ENCODE results near the gene CHRNE.

The CHRNE gene

DNA sequence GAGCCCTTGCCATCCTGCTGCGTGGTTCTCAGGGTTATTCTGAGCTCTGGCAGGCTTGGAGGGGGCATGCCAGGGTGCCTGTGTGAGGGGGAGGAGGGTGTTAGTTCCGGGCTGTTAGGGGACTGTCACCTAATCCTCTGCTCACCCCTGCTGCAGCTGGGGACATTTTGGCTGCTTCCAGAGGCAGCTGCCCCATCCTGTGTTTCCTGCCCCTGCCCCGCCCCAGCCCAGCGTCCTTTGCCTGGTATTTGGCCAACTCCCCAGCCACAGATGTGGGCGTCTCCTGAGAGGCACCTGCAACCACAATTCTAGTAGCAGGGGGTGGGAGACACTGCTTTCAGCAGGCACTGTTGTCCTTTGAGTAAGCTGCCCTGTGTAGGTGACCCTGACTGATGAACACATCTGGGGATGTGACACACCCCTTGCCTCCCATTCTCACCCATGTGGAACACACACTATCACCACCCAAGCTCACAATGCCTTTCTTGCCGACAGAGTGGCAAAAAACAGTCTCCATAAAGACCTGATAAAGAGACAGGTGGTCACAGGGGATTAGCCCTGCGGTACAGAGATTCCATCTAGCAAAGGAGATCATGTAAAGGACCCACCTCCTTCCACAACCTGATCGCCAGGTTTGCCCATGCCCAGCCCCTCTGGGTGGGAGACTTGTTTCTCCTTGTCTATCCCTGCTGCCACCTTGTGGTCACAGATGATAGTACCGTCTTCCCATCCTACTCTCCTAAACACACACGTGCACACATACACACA, at the start of gene CHRNE:
CHRNE (minus strand) TSS at position 48 of the 768 bp plus-strand sequence; CDS start at position 13, 35 bp downstream.
- FAIRE-seq (peak; percentile 95), DNase-seq (ENCODE audit: insufficient read length, low spot score) (no peak)

GRCh38 chr17:4951486-4951885, 48.6 kb upstream of the CHRNE start:
- FAIRE-seq, result no peak
- DNase-seq (ENCODE audit: insufficient read length, low spot score), result no peak

GRCh38 chr17:4950746-4951204, 47.9 kb upstream of the CHRNE start, which contains the start of gene ENO3:
TSS of gene ENO3 (plus strand) at chr17:4951119. CDS start at chr17:4951830, 711 bp downstream.
- FAIRE-seq (no peak), DNase-seq (ENCODE audit: insufficient read length, low spot score) (no peak)

DNA sequence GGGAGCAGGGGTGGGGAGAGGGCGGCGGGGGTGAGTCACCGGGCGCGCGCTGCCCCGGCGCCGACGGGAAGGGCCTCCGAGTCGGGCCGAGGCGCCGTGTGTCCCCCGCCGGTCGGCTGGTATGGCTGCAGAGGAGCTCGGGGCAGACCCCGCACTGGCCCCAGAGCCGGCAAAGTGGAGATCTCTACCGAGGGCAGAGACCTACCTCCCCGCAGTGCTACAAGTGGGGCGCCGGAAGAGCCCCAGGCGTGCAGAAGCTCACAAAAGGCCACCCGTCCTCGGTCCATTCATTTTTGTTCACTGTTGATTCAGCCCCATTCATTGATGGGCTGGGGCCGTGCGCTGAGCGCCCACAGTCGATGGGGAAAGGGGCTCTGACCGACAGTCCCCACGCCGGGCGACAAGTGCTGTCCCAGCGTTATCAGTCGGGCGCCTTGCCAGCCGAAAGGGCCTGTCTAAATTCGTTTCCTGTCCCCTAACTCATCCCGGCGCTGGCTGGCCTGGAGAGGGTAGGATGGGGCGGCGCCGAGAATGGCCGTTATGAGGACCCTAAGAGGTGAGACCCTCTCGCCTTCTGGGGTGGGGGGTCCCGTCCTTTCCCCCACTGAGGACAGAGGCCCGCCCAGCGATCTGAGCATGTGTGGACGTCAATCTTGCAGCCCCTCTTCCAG, 47.3 kb upstream of the CHRNE start:
- FAIRE-seq, result peak; percentile 68

DNA sequence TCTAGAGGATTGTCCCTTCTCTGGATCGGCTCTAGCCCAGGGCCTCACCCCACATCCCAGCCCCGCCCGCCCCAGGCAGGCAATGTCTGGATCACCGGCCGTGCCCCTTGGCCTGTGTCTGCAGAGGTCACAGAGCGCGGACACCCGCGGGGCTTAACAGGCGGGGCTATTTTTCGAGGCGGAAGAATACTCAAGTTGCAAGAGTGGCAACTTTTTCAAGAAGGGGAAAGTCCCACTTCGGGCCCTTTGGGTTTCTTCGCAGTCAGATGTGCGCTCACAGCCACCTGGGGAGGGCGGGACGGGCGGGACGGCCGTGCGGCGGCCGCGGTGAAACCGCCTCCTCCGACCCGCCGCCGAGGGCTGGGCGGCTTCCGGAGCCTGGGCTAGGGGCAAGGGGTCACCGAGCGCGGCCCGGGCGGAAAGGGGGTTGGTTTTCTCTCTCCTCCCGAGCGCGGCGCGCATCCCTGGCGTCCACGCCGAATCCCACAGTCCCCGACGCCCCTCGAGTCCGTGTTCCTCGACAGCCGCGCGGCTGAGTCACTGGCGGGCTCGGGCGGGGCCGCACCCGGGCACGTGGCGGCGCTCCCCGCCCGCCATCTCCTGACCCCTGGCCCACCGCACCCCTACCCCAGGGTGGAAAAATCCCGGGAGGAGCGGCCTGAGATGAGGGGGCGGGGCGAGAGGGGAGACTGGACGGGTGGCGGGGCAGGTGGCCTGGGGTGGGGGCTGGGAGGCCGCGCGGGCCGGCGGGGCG, 46.6 kb upstream of the CHRNE start:
- FAIRE-seq, result peak; percentile 4
- peak; percentile 82 for DNase-seq (ENCODE audit: insufficient read length, low spot score)

More for the DNA sequence above, 47.3 kb upstream of the CHRNE start:
- DNase-seq (ENCODE audit: insufficient read length, low spot score), result no peak

- DNase-seq (ENCODE audit: insufficient read length, low spot score) (peak; percentile 74), FAIRE-seq (peak; percentile 92)
Measured at GRCh38 chr17:4948931-4949320, 46.0 kb upstream of the CHRNE start.

GRCh38 chr17:4948166-4948930, 45.5 kb upstream of the CHRNE start, which contains the start of gene PFN1:
TSS of gene PFN1 (minus strand) at chr17:4948530. CDS start at chr17:4948394, 136 bp downstream.
- no peak for FAIRE-seq
- DNase-seq (ENCODE audit: insufficient read length, low spot score), result peak; percentile 73

DNA sequence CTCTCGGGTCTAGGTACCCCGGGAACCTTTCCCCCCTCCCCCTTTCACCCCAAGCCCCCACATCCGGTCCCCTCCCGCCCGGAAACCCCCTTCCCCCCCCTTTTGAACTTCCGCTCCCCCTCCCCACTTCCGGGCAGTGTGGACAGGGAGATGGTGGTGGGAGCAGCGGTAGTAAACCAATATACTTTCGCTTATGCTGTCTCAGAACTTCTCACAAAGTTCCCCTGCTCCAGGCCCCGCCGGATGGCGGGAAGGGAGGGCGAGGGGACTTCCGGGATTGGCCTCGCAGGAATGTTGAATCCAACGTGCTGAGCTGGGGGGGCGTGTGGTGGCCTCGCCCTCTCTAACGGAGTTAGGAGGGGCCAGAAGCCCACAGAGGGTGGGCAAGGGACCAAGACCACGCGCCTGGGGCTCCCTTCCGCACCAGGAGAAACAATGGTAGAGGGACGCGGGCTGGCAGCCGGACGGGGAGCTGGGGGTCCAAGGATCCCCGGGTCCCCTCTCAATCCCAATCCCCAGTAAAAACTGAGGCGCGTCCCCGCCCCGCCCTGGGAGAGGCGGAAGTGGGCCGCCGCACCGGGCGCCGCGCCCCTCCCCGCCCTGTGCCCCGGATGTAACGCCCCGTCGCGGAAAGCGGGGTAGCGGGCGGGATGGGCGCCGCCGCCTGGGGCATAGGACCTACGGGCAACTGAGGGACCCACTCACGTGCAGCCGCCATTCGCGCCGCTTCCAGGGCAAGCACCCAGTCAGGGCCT, 44.7 kb upstream of the CHRNE start:
- DNase-seq (ENCODE audit: insufficient read length, low spot score) (no peak), FAIRE-seq (peak; percentile 78)

DNA sequence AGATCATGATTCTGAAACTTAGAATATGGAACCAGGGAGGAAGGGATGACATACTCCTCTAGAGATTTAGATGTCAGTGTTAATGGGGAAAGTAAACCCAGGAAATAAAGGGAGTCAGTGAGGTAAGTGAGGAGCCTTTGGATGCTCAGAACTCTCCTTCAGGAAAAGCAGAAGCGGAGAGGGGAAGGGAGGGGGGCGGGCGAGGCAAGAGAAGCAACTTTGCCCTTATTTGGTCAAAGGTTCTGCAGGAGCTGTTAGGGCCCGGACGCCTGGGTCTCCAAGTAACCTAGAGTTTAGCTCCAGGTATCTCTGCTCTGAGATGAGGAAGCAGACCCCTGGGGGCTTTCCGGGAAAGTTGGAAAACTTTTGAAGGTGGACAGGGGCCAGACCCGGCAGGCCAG, 44.1 kb upstream of the CHRNE start:
- FAIRE-seq (peak; percentile 18), DNase-seq (ENCODE audit: insufficient read length, low spot score) (no peak)

DNA sequence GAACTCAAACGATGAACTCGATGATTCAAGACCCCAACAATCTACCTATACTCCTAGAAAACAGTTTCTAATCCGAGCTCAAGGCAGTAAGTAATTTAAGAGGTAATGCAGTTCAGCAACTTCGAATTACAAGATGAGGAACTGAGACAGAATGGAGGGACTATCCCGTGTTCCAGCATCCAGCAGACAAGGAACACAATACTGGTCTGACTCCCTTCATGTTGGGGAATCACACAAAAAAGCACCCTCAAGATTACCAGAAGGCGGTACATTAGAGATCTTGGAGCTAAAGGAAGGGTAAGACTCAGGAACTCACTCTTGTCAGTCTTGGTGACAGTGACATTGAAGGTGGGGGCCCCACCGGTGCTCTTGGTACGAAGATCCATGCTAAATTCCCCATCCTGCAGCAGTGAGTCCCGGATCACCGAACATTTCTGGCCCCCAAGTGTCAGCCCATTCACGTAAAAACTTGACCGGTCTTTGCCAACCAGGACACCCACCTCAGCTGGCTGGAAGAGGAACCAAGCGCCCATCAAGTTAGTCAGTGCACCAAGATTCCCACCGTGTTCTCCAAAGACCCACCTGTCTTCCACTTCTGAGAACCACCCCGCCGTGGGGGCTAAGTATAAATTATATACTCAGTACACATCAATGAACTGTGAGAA, 43.5 kb upstream of the CHRNE start:
- DNase-seq (ENCODE audit: insufficient read length, low spot score), result no peak
- FAIRE-seq, result peak; percentile 69

GRCh38 chr17:4945944-4946280, 43.0 kb upstream of the CHRNE start:
- no peak for FAIRE-seq

GRCh38 chr17:4945176-4945943, 42.5 kb upstream of the CHRNE start:
- FAIRE-seq (peak; percentile 93), DNase-seq (ENCODE audit: insufficient read length, low spot score) (no peak)

More at GRCh38 chr17:4945944-4946280, 43.0 kb upstream of the CHRNE start:
- no peak for DNase-seq (ENCODE audit: insufficient read length, low spot score)

DNA sequence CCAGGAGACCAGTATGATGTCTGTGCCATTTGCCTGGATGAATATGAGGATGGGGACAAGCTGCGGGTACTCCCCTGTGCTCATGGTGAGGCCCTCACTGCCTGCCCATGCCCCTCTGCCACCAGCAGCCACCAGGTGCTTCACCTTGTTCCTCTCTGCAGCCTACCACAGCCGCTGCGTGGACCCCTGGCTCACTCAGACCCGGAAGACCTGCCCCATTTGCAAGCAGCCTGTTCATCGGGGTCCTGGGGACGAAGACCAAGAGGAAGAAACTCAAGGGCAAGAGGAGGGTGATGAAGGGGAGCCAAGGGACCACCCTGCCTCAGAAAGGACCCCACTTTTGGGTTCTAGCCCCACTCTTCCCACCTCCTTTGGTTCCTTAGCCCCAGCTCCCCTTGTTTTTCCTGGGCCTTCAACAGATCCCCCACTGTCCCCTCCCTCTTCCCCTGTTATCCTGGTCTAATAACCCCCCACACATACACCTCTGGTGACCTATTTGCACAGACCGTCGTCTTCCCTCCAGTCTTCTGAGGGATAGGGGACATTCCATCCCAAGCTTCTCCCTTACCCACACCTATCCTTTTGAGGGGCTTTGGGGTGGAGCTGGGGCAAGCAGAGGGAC, 41.8 kb upstream of the CHRNE start:
- DNase-seq (ENCODE audit: insufficient read length, low spot score) (no peak), FAIRE-seq (no peak)

- DNase-seq (ENCODE audit: insufficient read length, low spot score) (no peak), FAIRE-seq (peak; percentile 78)
Measured at GRCh38 chr17:4944163-4944553, 41.3 kb upstream of the CHRNE start.

GRCh38 chr17:4942760-4943508, 40.0 kb upstream of the CHRNE start:
- DNase-seq (ENCODE audit: insufficient read length, low spot score), result no peak
- no peak for FAIRE-seq

GRCh38 chr17:4941319-4941610, 38.4 kb upstream of the CHRNE start:
- no peak for DNase-seq (ENCODE audit: insufficient read length, low spot score)
- FAIRE-seq, result no peak

DNA sequence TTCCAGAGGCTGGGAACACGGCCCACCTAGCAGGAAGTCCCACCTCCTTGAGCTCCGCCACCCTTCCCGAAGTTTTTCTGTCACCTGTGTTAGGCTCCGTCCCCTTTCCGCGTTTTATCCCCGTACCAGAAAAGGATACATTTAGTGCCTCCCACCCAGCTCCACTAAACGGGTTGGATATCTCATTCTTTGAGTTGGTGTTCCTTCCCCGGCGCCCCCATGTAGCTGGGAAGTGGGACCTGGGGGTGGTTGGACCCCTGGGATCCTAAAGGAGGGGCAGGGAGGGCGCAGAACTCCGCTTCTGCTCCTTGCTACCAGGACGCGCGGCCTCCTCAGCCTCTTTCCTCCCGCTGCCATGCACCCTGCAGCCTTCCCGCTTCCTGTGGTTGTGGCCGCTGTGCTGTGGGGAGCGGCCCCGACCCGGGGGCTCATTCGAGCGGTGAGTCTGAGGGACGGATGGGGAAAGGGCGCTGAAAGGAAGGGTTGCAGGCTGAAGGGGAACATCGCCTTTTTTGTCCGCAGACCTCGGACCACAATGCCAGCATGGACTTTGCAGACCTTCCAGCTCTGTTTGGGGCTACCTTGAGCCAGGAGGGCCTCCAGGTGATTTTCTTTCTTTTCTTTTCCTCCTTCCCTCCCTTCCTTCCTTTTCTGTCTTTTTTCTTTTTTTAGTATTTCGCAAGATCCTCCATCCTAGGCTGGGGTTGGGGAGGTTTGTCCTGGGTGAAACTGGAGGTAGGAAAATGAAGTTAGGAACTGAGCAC, 37.8 kb upstream of the CHRNE start:
- peak; percentile 74 for FAIRE-seq
- DNase-seq (ENCODE audit: insufficient read length, low spot score), result no peak
